HL-60/S4 treated with phorbol 12-myristate 13-acetate at 8.2 ng/mL for 4 days and 3 days (cell line): ENCODE results near the gene DUSP10.

Experiments
- in situ Hi-C: fragments of 300-500 bp; cut with MboI; formaldehyde crosslinking; loops from 2 replicates; pipeline ENCODE4 v1.15.0; 2022; ENCODE audit warnings: low sequenced_read_pairs

Gene DUSP10

GRCh38 chr1:221655766-221656305 is 86.1 kb downstream of the DUSP10 start:
- in situ Hi-C loops: no loop called here
